Measurements from ENCODE around the gene DPYSL5.

GRCh38 chr2:26805241-26805676 lies 42.7 kb upstream of the DPYSL5 start:
- TF ChIP-seq CTCF (conservative IDR thresholded peaks at IDR 0.05; ENCODE audit: low read depth, low read length) = no peak
- TF ChIP-seq EZH2 (IDR thresholded peaks at IDR 0.05; ENCODE audit: low read length, unreplicated experiment) = no peak
